Measurements from ENCODE around the gene EMCN.
"Not testable (repeated sequence)": the region's sequence is repeated elsewhere in the genome, so short reads cannot be mapped to it uniquely, and the experiment has no call there.

EMCN gene

DNA sequence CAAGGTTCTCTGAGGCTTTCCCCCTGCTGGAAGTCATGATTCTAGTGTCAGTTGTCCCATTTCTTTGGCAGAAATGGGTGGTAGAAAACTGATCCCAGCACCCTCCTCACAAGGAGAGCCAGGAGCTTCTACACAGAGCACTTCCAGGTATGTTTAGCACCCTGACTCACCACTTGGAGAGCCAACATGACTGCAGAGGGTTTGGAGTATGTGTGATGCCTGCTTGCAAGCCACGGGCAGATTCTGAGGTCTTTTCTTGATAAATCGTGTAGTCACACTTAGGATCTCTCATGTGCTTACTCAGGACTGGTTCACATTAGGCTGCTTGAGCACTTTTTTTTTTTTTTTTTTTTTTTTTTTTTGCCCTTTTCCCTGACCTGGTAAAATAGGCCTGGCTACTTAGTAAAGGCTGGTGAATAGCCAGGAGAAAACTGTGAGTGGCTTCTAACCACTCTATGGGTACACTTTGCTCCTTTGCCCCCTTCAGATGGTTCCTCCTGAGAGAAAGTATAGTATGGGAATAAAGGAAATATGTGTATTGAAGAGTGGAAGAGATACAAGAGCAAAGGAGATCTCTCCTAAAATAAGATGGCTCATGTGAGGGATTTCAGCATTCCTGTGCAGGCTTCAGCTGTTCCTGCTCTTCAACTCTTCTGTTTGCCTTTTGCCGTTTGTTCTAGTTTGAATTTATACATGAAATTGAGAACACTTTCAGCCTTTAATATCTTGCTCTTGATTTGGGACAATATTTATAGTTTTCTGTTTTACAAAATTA is 103.6 kb downstream of the EMCN start:
- H3K36me3 ChIP-seq (ENCODE audit: control insufficient read depth in 1 of 2, insufficient read depth in 2 of 2, low read length in 2 of 2): no peaks in the 10 kb centered on the region
- H3K9me3 ChIP-seq (ENCODE audit: control insufficient read depth in 1 of 2, low read length in 2 of 2): no peaks in the 10 kb centered on the region
- no peaks in the 10 kb centered on the region for H3K4me1 ChIP-seq (ENCODE audit: control insufficient read depth in 1 of 2, insufficient read depth in 2 of 2, low read length in 2 of 2)
- H3K27ac ChIP-seq (ENCODE audit: low read depth, low read length): no peak overlapping the region
- no peak overlapping the region for H3K4me3 ChIP-seq (ENCODE audit: low read depth in 1 of 2, low read length in 2 of 2)
- H3K27me3 ChIP-seq (ENCODE audit: control insufficient read depth in 1 of 2, insufficient read depth in 2 of 2, low read length in 2 of 2): no peaks in the 10 kb centered on the region
- H3K9ac ChIP-seq (ENCODE audit: low read depth in 1 of 2, low read length in 2 of 2): no peak overlapping the region

DNA sequence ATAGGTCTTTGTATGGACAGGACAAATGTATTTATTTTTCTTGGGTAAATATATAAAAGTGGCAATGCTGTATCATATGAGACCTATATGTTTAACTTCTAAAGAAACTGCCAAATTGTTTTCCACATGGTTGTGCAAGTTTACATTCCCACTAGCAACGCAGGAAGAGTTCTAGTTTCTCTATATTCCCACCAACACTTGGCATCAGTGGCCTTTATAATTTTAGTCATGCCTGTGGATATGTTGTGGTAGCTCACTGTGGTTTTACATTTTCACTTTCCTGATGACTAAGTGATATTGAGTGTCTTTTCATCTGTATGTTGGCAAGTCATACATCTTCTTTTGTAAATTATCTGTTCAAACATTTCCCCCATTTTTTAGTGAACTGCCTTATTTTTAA is 126.0 kb downstream of the EMCN start:
- Histone ChIP-seq H3K27ac (ENCODE audit: low read depth, low read length) (no peak overlapping the region), H3K27me3 (ENCODE audit: control insufficient read depth in 1 of 2, insufficient read depth in 2 of 2, low read length in 2 of 2) (no peaks in the 10 kb centered on the region), H3K36me3 (ENCODE audit: control insufficient read depth in 1 of 2, insufficient read depth in 2 of 2, low read length in 2 of 2) (no peaks in the 10 kb centered on the region), H3K9ac (ENCODE audit: low read depth in 1 of 2, low read length in 2 of 2) (no peak overlapping the region), H3K4me3 (ENCODE audit: low read depth in 1 of 2, low read length in 2 of 2) (no peak overlapping the region), H3K9me3 (ENCODE audit: control insufficient read depth in 1 of 2, low read length in 2 of 2) (no peaks in the 10 kb centered on the region), H3K4me1 (ENCODE audit: control insufficient read depth in 1 of 2, insufficient read depth in 2 of 2, low read length in 2 of 2) (no peaks in the 10 kb centered on the region)

DNA sequence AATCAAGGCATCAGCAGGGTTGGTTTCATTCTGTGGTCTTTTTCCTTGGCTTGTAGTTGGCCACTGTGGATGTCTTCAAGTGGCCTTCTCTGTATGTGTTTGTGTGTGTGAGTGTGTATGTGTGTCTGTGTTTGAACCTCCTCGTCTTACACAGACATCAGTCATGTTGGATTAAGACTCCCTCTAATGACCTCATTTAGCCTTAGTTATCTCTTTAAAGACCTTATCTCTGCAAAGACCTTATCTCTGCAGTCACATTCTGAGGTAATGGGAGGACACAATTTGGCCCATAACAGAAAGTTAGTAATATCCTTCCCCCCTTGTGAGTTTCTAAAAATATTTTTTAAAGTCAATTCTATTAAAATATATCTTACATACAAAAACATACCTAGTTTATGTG is 126.7 kb downstream of the EMCN start:
- Histone ChIP-seq H3K9me3 (ENCODE audit: control insufficient read depth in 1 of 2, low read length in 2 of 2) (no peaks in the 10 kb centered on the region), H3K4me3 (ENCODE audit: low read depth in 1 of 2, low read length in 2 of 2) (no peak overlapping the region), H3K27ac (ENCODE audit: low read depth, low read length) (no peak overlapping the region), H3K9ac (ENCODE audit: low read depth in 1 of 2, low read length in 2 of 2) (no peak overlapping the region), H3K4me1 (ENCODE audit: control insufficient read depth in 1 of 2, insufficient read depth in 2 of 2, low read length in 2 of 2) (no peaks in the 10 kb centered on the region), H3K36me3 (ENCODE audit: control insufficient read depth in 1 of 2, insufficient read depth in 2 of 2, low read length in 2 of 2) (no peaks in the 10 kb centered on the region), H3K27me3 (ENCODE audit: control insufficient read depth in 1 of 2, insufficient read depth in 2 of 2, low read length in 2 of 2) (no peaks in the 10 kb centered on the region)

DNA sequence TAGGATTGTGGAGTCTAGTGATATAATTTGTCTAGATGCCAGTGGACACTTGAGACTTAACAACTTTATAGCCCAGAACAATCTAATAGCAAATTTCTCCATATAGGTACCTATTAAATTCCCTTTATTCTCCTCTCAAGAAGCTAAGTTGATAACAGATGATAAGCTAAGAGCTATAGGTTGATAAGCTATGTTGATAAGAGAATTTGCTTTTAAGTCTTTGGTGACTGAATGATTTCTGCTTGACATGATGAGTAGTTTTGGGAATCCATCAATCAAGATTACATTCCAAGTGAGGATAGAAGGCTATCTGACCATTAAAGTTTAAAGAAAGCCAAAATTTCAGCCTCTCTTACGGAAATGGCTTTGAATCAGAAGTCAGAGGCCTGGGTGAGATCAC is 131.6 kb downstream of the EMCN start:
- Histone ChIP-seq H3K27me3 (ENCODE audit: control insufficient read depth in 1 of 2, insufficient read depth in 2 of 2, low read length in 2 of 2) (no peaks in the 10 kb centered on the region), H3K4me1 (ENCODE audit: control insufficient read depth in 1 of 2, insufficient read depth in 2 of 2, low read length in 2 of 2) (no peaks in the 10 kb centered on the region), H3K36me3 (ENCODE audit: control insufficient read depth in 1 of 2, insufficient read depth in 2 of 2, low read length in 2 of 2) (no peaks in the 10 kb centered on the region), H3K27ac (ENCODE audit: low read depth, low read length) (no peak overlapping the region), H3K9ac (ENCODE audit: low read depth in 1 of 2, low read length in 2 of 2) (no peak overlapping the region), H3K9me3 (ENCODE audit: control insufficient read depth in 1 of 2, low read length in 2 of 2) (no peaks in the 10 kb centered on the region), H3K4me3 (ENCODE audit: low read depth in 1 of 2, low read length in 2 of 2) (no peak overlapping the region)

DNA sequence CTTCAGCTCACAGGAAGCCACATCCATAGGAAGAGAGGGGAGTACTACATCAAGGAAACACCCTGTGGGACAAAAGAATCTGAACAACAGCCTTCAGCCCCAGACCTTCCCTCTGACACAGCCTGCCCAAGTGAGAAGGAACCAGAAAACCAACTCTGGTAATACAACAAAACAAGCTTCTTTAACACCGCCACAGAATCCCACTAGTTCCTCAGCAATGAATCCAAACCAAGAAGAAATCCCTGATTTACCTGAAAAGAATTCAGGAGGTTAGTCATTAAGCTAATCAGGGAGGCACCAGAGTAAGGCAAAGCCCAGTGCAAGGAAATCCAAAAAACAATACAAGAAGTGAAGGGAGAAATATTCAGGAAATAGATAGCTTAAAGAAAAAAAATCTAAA is 137.4 kb downstream of the EMCN start:
- H3K27ac ChIP-seq (ENCODE audit: low read depth, low read length); H3K27me3 ChIP-seq (ENCODE audit: control insufficient read depth in 1 of 2, insufficient read depth in 2 of 2, low read length in 2 of 2); H3K4me3 ChIP-seq (ENCODE audit: low read depth in 1 of 2, low read length in 2 of 2); H3K9ac ChIP-seq (ENCODE audit: low read depth in 1 of 2, low read length in 2 of 2); H3K36me3 ChIP-seq (ENCODE audit: control insufficient read depth in 1 of 2, insufficient read depth in 2 of 2, low read length in 2 of 2); H3K4me1 ChIP-seq (ENCODE audit: control insufficient read depth in 1 of 2, insufficient read depth in 2 of 2, low read length in 2 of 2); H3K9me3 ChIP-seq (ENCODE audit: control insufficient read depth in 1 of 2, low read length in 2 of 2): not testable (repeated sequence)

DNA sequence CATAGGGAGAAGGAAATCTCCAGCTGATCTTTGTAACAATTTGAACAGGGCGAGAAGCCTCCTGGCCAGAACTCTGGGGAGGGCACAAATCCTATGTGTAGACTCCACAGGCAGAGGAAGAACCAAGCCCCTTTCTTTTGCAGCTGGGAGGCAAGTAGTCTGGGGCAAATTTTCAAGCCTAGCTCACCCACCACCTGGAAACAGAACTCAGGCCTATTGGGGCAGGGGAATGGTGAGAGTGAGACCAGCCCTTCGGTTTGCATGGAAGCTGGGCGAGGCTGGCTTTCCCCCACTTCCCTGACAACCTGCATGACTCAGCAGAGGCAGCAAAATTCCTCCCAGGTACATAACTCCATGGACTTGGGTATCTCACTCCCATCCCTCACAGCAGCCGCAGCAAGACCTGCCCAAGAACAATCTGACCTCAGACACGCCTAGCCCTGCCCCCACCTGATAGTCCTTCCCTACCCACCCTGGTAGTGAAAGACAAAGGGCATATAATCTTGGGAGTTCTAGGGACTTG is 138.2 kb downstream of the EMCN start:
- Histone ChIP-seq H3K4me1 (ENCODE audit: control insufficient read depth in 1 of 2, insufficient read depth in 2 of 2, low read length in 2 of 2) (no peaks in the 10 kb centered on the region), H3K9ac (ENCODE audit: low read depth in 1 of 2, low read length in 2 of 2) (no peak overlapping the region), H3K27ac (ENCODE audit: low read depth, low read length) (no peak overlapping the region), H3K4me3 (ENCODE audit: low read depth in 1 of 2, low read length in 2 of 2) (no peak overlapping the region), H3K36me3 (ENCODE audit: control insufficient read depth in 1 of 2, insufficient read depth in 2 of 2, low read length in 2 of 2) (no peaks in the 10 kb centered on the region), H3K27me3 (ENCODE audit: control insufficient read depth in 1 of 2, insufficient read depth in 2 of 2, low read length in 2 of 2) (no peaks in the 10 kb centered on the region), H3K9me3 (ENCODE audit: control insufficient read depth in 1 of 2, low read length in 2 of 2) (no peaks in the 10 kb centered on the region)

DNA sequence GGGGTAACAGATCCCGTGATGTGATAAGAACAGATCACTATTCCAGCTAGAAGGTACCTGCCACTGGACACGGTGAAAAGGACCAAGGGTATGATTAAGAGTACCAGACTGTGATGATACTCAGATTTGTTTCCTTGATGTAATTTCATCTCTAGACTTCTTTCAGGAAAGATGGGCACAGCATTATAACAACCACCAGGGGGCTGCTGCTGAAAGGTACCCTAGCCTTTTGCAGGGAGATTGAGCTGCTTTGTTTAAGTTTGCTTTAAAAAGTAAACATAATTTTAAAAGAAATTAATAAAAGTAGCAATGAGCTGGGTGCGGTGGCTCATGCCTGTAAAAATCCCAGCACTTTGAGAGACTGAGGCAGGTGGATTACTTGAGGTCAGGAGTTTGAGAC is 145.4 kb downstream of the EMCN start:
- Histone ChIP-seq H3K9me3 (ENCODE audit: control insufficient read depth in 1 of 2, low read length in 2 of 2) (no peaks in the 10 kb centered on the region), H3K27me3 (ENCODE audit: control insufficient read depth in 1 of 2, insufficient read depth in 2 of 2, low read length in 2 of 2) (no peaks in the 10 kb centered on the region), H3K4me3 (ENCODE audit: low read depth in 1 of 2, low read length in 2 of 2) (no peak overlapping the region), H3K36me3 (ENCODE audit: control insufficient read depth in 1 of 2, insufficient read depth in 2 of 2, low read length in 2 of 2) (no peaks in the 10 kb centered on the region), H3K4me1 (ENCODE audit: control insufficient read depth in 1 of 2, insufficient read depth in 2 of 2, low read length in 2 of 2) (no peaks in the 10 kb centered on the region), H3K27ac (ENCODE audit: low read depth, low read length) (no peak overlapping the region), H3K9ac (ENCODE audit: low read depth in 1 of 2, low read length in 2 of 2) (no peak overlapping the region)

DNA sequence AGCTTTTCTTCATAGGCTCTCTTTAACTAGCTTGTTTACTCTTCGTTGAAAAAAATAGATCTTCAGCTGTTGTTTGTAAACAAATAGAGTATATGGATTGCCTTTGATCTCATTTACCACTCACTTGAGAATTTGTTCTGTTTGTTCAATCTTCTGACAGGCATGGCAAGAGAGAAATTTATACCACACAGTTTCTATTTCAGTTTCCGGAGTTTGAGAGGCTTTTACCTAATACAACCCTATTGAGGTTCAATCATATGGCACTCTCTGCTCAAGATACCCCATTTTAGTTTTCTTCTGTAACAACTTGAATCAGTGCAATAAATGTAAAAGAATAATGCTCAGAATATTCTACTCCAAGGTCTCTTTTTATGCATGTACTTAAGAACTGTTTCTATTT is 148.0 kb downstream of the EMCN start:
- no peaks in the 10 kb centered on the region for H3K36me3 ChIP-seq (ENCODE audit: control insufficient read depth in 1 of 2, insufficient read depth in 2 of 2, low read length in 2 of 2)
- no peaks in the 10 kb centered on the region for H3K27me3 ChIP-seq (ENCODE audit: control insufficient read depth in 1 of 2, insufficient read depth in 2 of 2, low read length in 2 of 2)
- H3K4me1 ChIP-seq (ENCODE audit: control insufficient read depth in 1 of 2, insufficient read depth in 2 of 2, low read length in 2 of 2): no peaks in the 10 kb centered on the region
- H3K9me3 ChIP-seq (ENCODE audit: control insufficient read depth in 1 of 2, low read length in 2 of 2): no peaks in the 10 kb centered on the region
- no peak overlapping the region for H3K4me3 ChIP-seq (ENCODE audit: low read depth in 1 of 2, low read length in 2 of 2)
- no peak overlapping the region for H3K27ac ChIP-seq (ENCODE audit: low read depth, low read length)
- H3K9ac ChIP-seq (ENCODE audit: low read depth in 1 of 2, low read length in 2 of 2): no peak overlapping the region

DNA sequence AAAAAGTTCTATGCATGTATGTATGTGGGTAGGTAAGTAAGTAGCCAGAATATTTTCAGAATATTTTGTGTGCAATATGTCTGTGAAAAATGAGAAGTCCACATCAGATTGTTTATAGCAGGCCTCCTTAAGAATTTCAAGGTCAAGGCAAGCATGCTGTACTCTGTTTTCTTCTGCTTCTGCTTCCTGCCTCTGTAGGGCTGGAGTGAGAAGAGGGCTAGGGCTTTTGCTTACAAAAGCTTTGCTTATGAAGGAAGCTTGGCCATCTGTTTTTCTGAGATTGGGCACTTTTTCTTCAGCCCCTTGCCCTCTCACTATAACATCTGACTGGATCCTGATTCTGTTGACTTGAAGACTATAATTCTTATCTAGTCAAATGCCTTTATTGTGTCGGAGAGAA is 150.4 kb downstream of the EMCN start:
- H3K4me1 ChIP-seq (ENCODE audit: control insufficient read depth in 1 of 2, insufficient read depth in 2 of 2, low read length in 2 of 2): no peaks in the 10 kb centered on the region
- no peak overlapping the region for H3K27ac ChIP-seq (ENCODE audit: low read depth, low read length)
- no peak overlapping the region for H3K4me3 ChIP-seq (ENCODE audit: low read depth in 1 of 2, low read length in 2 of 2)
- no peaks in the 10 kb centered on the region for H3K36me3 ChIP-seq (ENCODE audit: control insufficient read depth in 1 of 2, insufficient read depth in 2 of 2, low read length in 2 of 2)
- H3K27me3 ChIP-seq (ENCODE audit: control insufficient read depth in 1 of 2, insufficient read depth in 2 of 2, low read length in 2 of 2): no peaks in the 10 kb centered on the region
- no peak overlapping the region for H3K9ac ChIP-seq (ENCODE audit: low read depth in 1 of 2, low read length in 2 of 2)
- H3K9me3 ChIP-seq (ENCODE audit: control insufficient read depth in 1 of 2, low read length in 2 of 2): no peaks in the 10 kb centered on the region

DNA sequence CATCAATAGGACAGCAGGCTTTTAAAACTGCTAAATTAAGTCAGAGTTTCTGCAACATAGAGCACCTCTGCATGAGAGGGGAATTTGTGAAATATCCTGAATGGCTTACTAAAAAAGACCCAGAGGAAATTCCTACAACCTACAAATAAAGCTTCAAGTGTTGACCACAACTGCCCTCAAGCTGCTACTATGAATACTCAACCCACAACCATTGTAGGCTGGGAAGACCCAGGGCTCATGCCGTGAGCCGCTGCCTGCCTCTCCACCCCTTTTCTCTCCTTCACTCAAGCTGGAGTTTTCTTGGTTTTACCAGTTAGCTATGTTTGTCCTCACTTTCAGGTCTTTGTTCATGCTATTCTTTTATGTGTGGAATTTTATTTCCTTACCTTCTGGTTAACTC is 151.6 kb downstream of the EMCN start:
- Histone ChIP-seq H3K36me3 (ENCODE audit: control insufficient read depth in 1 of 2, insufficient read depth in 2 of 2, low read length in 2 of 2) (no peaks in the 10 kb centered on the region), H3K9me3 (ENCODE audit: control insufficient read depth in 1 of 2, low read length in 2 of 2) (no peaks in the 10 kb centered on the region), H3K27ac (ENCODE audit: low read depth, low read length) (no peak overlapping the region), H3K9ac (ENCODE audit: low read depth in 1 of 2, low read length in 2 of 2) (no peak overlapping the region), H3K27me3 (ENCODE audit: control insufficient read depth in 1 of 2, insufficient read depth in 2 of 2, low read length in 2 of 2) (no peaks in the 10 kb centered on the region), H3K4me1 (ENCODE audit: control insufficient read depth in 1 of 2, insufficient read depth in 2 of 2, low read length in 2 of 2) (no peaks in the 10 kb centered on the region), H3K4me3 (ENCODE audit: low read depth in 1 of 2, low read length in 2 of 2) (no peak overlapping the region)
